Lower lobe of right lung (tissue), 2 donors: ENCODE results near the gene COPE. TPM values are rescaled to one million over a fixed set of nuclear protein-coding genes. Genes with fewer than 3 reads are reported as not detected.

Experiments
- ATAC-seq, 2 donors: fragments of 200-7000 bp; cut with Tn5 transposase; one replicate each; pipeline ENCODE4 v1.9.1; 2020 to 2022; ENCODE audit warnings: mild to moderate bottlenecking in 2 of 2, moderate library complexity in 2 of 2
- DNase-seq: peaks from one replicate; pipeline ENCODE4 v3.0.0-alpha.2; 2020
- H3K27ac ChIP-seq: fragments of 200-600 bp; one replicate; pipeline ENCODE4 v1.8.0; 2022
- H3K27me3 ChIP-seq: fragments of 200-600 bp; one replicate; pipeline ENCODE4 v1.8.0; 2022; ENCODE audit warnings: low read depth
- H3K36me3 ChIP-seq: fragments of 200-600 bp; one replicate; pipeline ENCODE4 v1.8.0; 2022; ENCODE audit warnings: mild to moderate bottlenecking
- H3K4me1 ChIP-seq: fragments of 200-600 bp; one replicate; pipeline ENCODE4 v1.8.0; 2022
- H3K4me3 ChIP-seq: fragments of 200-600 bp; one replicate; pipeline ENCODE4 v1.8.0; 2022; ENCODE audit warnings: mild to moderate bottlenecking
- H3K9me3 ChIP-seq: fragments of 200-600 bp; one replicate; pipeline ENCODE4 v1.8.0; 2022
- intact Hi-C: fragments of 100-400 bp; cut with DNase I; formaldehyde crosslinking; loops from one replicate; pipeline ENCODE4 v1.11.0; 2022
- total RNA-seq: library from RNA; stranded (reverse); fragmentation: NEBNext Ultra II Directional; extraction: Animal tissue kit (Norgen Biotek cat#: 25700); gene quantifications from one replicate; pipeline ENCODE4 v1.2.1, GENCODE V29; 2021
- TF ChIP-seq, protein P1 (sequence below): fragments of 200-600 bp; IDR thresholded peaks from one replicate; pipeline ENCODE4 v1.8.0; 2022; ENCODE audit warnings: antibody characterized with exemption, mild to moderate bottlenecking
- donor health status: DM: no; HTN: yes; CAD: no; lungs with severe emphysema.

COPE gene
- total RNA-seq, 1 donor from 2014 or later: 145 TPM

DNA sequence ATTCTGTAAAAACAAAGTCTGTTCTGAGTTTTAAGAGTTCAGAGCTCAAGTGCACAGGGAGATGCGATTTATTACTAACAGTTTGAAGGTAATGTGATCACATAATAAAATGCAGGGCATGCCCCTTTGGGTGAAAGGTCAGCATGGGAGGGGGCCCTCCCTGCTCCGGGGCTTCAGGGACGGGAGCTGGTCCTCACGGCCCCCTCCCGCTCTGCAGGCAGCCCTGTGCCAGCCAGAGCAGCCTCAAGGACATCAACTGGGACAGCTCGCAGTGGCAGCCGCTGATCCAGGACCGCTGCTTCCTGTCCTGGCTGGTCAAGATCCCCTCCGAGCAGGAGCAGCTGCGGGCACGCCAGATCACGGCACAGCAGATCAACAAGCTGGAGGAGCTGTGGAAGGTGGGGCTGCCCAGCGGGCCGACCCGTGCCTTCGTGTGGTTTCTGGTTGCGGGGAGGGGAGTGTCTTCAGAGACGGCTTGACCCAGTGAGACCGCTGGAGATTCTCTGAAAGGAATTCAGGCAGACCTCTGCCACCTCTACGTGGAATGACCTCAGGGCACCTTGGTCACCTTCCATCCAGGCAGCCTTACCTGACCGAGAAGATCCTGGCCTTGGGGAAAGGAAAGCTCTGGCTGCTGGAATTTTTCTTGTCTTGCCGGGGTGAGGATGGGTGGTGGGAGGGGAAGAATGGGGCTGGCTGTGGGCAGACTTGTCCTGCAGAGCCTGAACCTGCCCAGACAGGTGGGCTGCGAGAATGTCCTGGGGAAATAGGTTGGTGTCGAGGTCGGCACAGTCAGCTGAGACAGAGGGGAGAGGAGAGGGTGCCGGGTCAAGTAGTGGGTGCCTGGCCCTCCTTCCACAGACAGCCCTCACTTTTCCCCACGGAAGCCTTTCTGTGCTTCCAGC, 68.5 kb downstream of the COPE start:
- DNase-seq: no peak
- peaks cover 78% of the 10 kb centered on the region for H3K36me3 ChIP-seq
- TF ChIP-seq, protein P1, sequence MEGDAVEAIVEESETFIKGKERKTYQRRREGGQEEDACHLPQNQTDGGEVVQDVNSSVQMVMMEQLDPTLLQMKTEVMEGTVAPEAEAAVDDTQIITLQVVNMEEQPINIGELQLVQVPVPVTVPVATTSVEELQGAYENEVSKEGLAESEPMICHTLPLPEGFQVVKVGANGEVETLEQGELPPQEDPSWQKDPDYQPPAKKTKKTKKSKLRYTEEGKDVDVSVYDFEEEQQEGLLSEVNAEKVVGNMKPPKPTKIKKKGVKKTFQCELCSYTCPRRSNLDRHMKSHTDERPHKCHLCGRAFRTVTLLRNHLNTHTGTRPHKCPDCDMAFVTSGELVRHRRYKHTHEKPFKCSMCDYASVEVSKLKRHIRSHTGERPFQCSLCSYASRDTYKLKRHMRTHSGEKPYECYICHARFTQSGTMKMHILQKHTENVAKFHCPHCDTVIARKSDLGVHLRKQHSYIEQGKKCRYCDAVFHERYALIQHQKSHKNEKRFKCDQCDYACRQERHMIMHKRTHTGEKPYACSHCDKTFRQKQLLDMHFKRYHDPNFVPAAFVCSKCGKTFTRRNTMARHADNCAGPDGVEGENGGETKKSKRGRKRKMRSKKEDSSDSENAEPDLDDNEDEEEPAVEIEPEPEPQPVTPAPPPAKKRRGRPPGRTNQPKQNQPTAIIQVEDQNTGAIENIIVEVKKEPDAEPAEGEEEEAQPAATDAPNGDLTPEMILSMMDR: no peak

DNA sequence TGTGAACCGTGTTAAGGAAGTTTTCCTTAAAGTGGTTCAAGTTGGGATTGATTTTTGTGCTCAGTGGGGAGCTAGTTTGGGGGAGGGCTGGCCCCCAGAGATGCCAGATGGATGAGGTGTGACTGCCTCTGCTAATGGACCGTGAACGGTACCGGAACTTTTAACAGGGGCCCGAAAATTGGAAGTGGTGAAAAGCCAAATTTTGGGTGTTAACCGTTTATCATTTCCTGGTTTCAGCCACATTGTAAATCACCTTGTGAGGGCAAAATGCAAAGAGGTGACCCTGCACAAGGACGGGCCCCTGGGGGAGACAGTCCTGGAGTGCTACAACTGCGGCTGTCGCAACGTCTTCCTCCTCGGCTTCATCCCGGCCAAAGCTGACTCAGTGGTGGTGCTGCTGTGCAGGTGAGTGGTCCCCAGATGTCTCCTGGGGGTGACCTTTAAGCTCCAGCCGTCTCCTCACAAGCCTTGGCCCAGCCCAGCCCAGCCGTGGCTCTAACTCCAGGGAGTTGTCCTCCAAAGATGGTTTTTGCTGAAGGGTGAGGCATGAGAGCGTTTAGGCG, 69.3 kb downstream of the COPE start:
- peaks cover 70% of the 10 kb centered on the region for H3K36me3 ChIP-seq
- no peaks in the 10 kb centered on the region for H3K27me3 ChIP-seq
- no peak for ATAC-seq
- TF ChIP-seq, protein P1: no peak
- H3K4me1 ChIP-seq: peaks cover 61% of the 10 kb centered on the region
- intact Hi-C loops: no loop called here
- no peaks in the 10 kb centered on the region for H3K9me3 ChIP-seq
- no peak for DNase-seq
- H3K4me3 ChIP-seq: no peak overlapping the region
- peak overlapping the region; percentile 81 for H3K27ac ChIP-seq

More for the DNA sequence above, 68.5 kb downstream of the COPE start:
- H3K9me3 ChIP-seq: no peaks in the 10 kb centered on the region
- no peaks in the 10 kb centered on the region for H3K27me3 ChIP-seq
- intact Hi-C loops: no loop called here
- ATAC-seq: no peak
- H3K4me3 ChIP-seq: no peak overlapping the region
- H3K27ac ChIP-seq: peak overlapping the region; percentile 81
- peaks cover 53% of the 10 kb centered on the region for H3K4me1 ChIP-seq

Other genes with a start within 250 kb of the COPE start
- gene CRTC1, start 235.7 kb downstream of the COPE start, total RNA-seq: 16.2 TPM
- gene COMP, start 128.1 kb downstream of the COPE start, total RNA-seq: 2.3 TPM
- gene UPF1, start 87.4 kb downstream of the COPE start, total RNA-seq: 75.8 TPM
- gene CERS1, start 23.2 kb downstream of the COPE start, total RNA-seq: not detected
- gene DDX49, start 328 bp upstream of the COPE start, total RNA-seq: 32.2 TPM
- 20.5 TPM for gene HOMER3, start 21.8 kb upstream of the COPE start, total RNA-seq
- 72.6 TPM for gene SUGP2, start 114.1 kb upstream of the COPE start, total RNA-seq
- gene ARMC6, start 114.2 kb upstream of the COPE start, total RNA-seq: 20.2 TPM
- 16.3 TPM for gene SLC25A42, start 144.6 kb upstream of the COPE start, total RNA-seq
- 28.1 TPM for gene TMEM161A, start 219.1 kb upstream of the COPE start, total RNA-seq